Measurements from ENCODE around the gene CHAT.

CHAT gene

GRCh38 chr10:49613882-49614241 is at the start of gene CHAT:
Gene CHAT, plus strand, starts transcription at chr10:49614037. Its CDS starts 153 bp downstream, at chr10:49614190.
- no peak for DNase-seq

DNA sequence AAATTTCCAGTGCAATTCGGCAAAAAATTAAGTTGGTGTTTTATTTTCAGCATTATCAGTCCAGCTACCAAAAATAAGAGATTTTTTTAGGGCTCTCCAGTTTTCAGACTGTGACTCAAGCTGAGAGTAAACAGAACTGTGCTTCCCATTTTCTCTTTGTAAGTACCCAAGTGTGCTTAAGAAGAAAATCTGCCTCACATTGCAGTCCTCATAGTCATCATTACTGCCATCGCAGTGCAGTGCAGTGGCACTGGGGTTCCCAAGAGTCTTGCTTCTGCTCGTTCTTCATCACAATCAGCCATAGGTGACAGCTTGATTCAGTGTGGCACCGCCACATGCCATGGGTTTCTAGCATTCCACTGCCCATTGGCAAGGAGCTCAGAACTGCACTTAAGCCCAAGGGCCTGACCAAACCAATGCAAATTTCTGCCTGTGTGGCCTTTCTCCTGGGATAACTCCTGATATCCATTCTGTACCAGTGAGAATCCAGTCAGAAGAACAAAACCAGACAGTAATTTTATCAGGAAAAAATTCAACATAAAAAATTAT is 49.3 kb upstream of the CHAT start:
- no peak for DNase-seq

DNA sequence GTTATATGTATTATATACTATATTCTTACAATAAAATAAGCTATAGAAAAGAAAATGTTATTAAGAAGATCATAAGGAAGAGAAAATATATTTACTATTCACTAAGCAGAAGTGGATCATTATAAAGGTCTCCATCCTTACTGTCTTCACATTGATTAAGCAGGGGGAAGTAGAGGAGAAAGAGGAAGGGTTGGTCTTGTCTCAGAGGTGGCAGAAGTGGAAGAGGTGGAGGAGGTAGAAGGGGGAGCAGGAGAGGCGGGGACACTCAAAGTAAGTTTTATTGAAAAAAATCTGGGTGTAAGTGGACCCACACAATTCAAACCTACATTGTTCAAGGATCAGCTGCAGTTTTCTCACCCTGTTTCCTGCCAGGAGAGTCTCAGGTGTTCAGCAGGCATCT is 46.0 kb upstream of the CHAT start:
- no peak for DNase-seq

- DNase-seq: no peak
These were observed 45.6 kb upstream of the CHAT start for GRCh38 chr10:49568235-49568634.

GRCh38 chr10:49569031-49569631 is 44.7 kb upstream of the CHAT start:
- DNase-seq: no peak

DNA sequence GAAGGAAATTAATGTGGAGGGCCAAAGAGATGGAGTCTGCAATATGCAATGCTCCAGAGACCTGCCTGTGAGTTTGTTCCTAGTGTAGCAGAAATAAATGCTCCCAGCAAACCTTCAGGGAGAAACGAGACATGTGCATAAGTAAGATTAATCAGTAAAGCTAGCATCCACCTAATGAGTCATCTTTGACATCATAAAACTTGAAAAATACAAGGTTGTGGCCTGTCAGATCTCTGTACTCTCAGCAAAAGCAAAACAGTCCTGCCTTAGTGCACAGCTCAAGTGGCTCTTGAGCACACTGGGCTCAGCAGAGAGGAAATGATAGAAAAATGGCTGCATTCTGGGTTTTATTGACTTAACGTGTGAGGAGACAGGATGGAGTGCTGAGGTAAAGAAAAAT is 42.4 kb upstream of the CHAT start:
- DNase-seq: no peak

DNA sequence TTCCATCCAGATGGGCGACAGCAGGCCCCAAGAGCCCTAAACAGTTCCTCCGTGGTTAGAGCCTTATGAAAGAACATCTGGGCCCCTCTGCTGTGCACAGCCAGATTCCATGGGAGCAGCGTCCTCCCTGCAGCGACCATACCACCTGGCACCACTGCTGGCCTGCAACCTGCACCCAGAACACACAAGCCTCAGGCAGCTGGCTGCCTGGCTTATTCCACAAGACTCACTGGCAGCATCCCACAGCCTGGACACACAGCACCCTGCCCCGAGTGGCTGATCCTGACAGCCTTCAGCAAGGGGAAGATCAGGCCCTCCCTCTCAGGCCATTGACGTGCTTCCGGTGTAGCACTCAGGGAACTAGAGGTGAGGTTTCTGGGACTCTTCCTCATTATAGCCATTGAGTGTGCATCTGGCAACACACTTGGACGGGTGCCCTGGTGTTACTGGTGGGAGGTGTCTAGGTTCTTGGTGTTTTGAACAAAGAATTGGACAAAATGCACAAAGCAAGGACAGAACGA is 41.2 kb upstream of the CHAT start:
- no peak for DNase-seq

DNA sequence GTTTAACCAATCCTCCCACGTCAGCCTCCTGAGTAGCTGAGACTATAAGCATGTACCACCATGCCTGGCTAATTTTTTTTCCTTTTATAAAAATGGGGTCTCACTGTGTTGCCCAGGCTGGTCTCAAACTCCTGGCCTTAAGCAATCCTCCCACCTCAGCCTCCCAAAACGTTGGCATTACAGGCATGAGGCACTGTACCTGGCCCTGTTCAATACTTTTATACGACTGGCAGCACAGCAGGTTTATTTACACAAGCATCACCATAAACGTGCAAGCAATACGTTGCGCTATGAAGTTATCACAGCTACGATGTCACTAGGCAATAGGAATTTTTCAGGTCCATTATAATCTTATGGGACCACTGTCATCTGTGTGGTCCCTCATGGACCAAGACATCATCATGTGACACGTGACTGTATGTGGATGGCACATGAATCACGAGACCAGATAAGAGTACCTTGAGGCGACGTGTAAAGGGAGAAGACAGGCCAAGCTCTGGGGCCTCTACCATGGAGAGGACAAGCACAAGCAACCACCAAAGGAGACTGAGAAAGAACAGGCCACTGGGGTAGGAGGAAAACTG is 38.3 kb upstream of the CHAT start:
- DNase-seq: no peak

DNA sequence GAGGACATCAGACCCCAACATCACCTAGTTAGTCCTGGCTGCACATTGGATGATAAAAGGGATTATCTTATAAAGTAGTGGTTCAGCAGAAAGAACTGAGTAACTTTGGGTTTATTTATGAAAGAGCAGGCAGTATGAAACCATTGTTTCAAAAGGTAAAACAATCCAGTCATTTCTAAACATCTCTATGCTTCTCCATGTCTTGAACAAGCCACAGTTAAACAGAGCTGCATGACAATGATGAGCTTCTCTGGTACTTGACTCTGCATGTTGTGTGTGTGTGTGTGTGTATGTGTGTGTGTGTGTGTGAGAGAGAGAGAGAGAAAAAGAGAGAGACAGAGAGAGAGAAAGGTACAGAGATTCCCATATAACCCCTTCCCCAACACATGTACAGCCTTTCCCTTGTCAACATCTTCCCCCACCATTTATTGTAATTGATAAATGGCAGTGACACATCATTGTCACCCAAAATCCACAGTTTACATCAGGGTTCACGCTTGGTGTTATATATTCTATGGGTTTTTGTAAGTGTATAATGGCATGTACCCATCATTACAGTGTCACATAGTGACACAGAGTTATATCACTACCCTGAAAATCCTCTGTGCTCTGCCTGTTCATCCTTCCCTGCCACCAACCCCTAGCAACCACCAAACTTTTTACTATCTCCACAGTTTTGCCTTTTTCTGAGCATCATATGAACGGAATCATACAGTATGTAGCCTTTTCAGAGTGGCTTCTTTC is 36.5 kb upstream of the CHAT start:
- no peak for DNase-seq

GRCh38 chr10:49578392-49578791 is 35.4 kb upstream of the CHAT start:
- DNase-seq: no peak

DNA sequence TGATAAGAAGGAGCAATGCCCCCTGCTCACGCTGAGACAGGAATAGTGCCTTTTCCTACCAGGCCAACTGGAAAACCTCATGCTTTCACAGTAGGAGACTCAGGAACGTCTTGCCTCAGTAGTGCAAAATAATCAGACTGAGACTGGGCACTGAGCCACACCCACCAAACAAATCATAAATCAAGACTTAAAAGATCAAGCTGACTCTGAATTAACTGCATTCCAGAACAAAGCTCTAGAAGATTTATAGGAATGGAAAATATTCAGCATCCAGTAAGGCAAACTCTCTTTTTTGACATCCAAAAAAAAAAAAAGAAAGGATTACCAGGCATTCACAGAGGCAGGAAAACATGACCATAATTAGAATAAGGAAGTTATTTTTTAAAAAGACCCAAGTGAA is 34.2 kb upstream of the CHAT start:
- no peak for DNase-seq

DNA sequence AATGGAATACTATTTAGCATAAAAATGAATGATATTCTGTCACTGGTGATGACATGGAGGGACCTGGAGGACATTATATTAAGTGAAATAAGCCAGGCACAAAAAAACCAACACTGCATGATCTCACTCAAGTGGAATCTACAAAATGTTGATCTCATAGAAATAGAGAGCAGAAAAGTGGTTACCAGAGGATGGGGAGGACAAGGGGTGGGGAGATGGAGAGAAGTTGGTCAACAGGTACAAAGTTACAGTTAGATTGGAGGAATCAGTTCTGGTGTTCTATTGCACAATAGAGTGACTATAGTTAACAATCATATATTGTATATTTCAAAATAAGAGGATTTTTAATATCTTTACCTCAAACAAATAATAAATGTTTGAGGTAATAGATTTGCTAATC is 28.4 kb upstream of the CHAT start:
- DNase-seq: no peak

DNA sequence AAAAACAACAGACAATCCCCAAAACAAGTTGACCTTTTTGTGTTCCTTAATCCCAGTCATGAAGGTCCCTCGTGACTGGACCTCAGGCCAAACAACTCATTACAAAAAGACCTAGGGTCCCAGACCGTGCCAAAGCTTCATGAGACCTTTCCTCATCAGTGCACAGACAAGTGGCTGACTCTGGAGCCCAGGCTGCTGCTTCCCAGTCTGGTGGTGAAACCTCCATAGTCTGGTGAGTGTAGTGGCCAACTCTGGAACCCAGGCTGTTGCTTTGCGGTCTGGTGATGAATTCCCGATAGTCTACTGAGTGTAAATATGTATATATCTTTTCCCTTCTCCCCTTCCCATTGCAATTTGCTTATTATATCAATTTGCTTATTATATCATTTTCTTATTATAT is 25.9 kb upstream of the CHAT start:
- no peak for DNase-seq

DNA sequence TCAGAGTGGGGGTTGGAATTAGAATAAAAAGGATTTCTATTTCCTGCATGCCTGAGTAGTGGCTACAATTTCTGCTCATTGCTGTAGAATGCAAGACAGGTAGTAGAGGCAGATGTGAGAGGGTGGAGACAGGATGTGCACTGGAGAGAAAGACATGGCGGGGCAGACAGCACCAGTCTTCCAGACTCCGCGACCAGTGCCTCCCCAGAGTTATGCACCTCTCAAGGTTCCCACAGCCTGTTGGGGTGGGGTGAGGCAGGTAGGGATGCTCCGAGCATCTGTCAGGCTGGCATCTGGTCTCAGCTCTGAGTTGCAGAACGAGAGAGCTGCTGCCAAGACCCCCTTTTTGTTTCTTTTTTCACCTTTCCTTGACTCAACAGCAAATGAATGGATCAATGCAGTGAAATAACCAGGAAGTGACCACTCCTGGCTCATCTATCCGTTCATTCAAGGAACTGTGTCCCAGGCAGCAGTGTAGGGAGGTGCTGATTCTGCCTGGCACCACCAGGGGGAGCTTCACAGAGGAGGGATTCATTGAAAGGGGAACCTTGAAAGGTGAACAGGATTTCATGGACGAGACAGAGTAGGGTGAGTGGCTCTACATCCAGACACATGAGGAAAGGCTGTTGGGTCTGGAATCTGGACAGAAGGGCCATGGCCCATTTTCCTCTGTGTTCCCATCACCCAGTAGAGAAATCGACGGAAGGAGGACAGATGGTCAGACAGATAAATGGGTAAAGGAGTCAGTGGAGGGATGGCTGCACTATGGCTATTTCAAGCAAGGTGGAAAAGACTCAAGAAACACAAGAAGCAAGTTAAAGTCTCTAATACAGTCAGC is 20.9 kb upstream of the CHAT start:
- DNase-seq: peak; percentile 19 to 53

GRCh38 chr10:49593564-49593875 is 20.3 kb upstream of the CHAT start:
- DNase-seq: no peak

- DNase-seq: no peak
These were observed 19.8 kb upstream of the CHAT start for GRCh38 chr10:49593998-49594397.

DNA sequence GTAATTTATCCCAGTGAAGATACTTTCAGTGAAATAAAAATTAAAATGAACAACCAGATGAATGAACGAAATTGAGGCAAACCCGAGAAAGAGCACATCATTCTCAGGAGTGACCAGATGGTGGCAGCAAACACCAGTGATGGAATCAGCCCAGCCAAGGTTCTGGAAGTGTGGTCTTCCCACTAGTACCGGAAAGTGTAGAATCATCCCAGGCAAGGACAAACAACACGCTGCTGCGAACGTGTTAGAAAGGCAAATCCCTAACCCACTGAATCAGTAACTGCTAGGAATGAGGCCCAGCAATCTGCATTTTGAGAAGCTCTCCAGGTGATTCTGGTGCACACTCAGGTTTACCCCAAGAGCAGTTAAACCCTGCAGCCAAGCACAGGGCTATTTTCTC is 19.2 kb upstream of the CHAT start:
- DNase-seq: no peak

- DNase-seq: no peak
These were observed 18.7 kb upstream of the CHAT start for GRCh38 chr10:49595003-49595712.

- no peak for DNase-seq
These were observed 17.9 kb upstream of the CHAT start for GRCh38 chr10:49595713-49596492.

GRCh38 chr10:49596493-49596809 is 17.4 kb upstream of the CHAT start:
- DNase-seq: no peak

GRCh38 chr10:49596836-49597235 is 17.0 kb upstream of the CHAT start:
- DNase-seq: no peak

Measured in stimulated activated CD4-positive, alpha-beta T cell treated with anti-CD3 and anti-CD28 coated beads, Interleukin-4, amount 100 ng/mL, for 4 hours (primary cell).